ENCODE measurements around the gene GABBR1.

Gene GABBR1

DNA sequence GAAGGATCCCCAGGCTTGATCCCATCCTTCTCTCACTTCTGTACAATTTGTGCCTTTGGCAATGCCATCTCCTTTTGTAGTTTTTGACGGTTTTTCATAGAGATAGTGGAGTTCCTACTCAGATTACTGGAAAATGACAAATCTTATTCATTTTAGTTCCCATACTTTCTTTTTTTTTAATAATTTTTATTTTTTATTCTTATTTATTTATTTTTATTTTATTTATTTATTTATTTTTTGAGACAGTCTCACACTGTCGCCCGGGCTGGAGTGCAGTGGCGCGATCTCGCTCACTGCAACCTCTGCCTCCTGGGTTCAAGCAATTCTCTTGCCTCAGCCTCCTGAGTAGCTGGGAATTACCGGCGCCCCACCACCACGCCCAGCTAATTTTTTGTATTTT lies 4.3 kb upstream of the GABBR1 start:
- H3K9ac ChIP-seq (ENCODE audit: low read length): no peak overlapping the region
- H4K20me1 ChIP-seq (ENCODE audit: insufficient read depth, low read length): no peaks in the 10 kb centered on the region
- TF ChIP-seq CTCF (IDR thresholded peaks at IDR 0.05; ENCODE audit: low read depth, low read length): no peak
- TF ChIP-seq EZH2phosphoT487 (IDR thresholded peaks at IDR 0.05; ENCODE audit: low read depth): no peak
- no peaks in the 10 kb centered on the region for H3K27me3 ChIP-seq (ENCODE audit: low read depth, low read length)
- no peaks in the 10 kb centered on the region for H3K36me3 ChIP-seq (replicated peaks; ENCODE audit: low read depth, low read length)
- H3K79me2 ChIP-seq (ENCODE audit: low read length): no peaks in the 10 kb centered on the region
- no peak overlapping the region for H3K27ac ChIP-seq (ENCODE audit: low read length)
- peaks cover 13% of the 10 kb centered on the region for H3K4me1 ChIP-seq (ENCODE audit: low read length)
- H3K4me3 ChIP-seq (ENCODE audit: low read length): no peak overlapping the region
- H3K4me2 ChIP-seq (ENCODE audit: low read length): no peak overlapping the region
- H2AFZ ChIP-seq (ENCODE audit: low read depth, low read length): no peak overlapping the region
- H3K9me3 ChIP-seq (ENCODE audit: insufficient read depth, low read length): no peaks in the 10 kb centered on the region

GRCh38 chr6:29633534-29633905 lies 537 bp upstream of the GABBR1 start:
- TF ChIP-seq CTCF (IDR thresholded peaks at IDR 0.05; ENCODE audit: low read depth, low read length) (no peak), EZH2phosphoT487 (IDR thresholded peaks at IDR 0.05; ENCODE audit: low read depth) (no peak)
- Histone ChIP-seq H3K36me3 (replicated peaks; ENCODE audit: low read depth, low read length) (peaks cover 9% of the 10 kb centered on the region), H3K9me3 (ENCODE audit: insufficient read depth, low read length) (no peaks in the 10 kb centered on the region), H2AFZ (ENCODE audit: low read depth, low read length) (0 out of 2 replicates have a peak overlapping the region, but pooled peaks have one; percentile 27), H3K79me2 (ENCODE audit: low read length) (no peaks in the 10 kb centered on the region), H3K4me2 (ENCODE audit: low read length) (peak overlapping the region; percentile 80), H3K4me1 (ENCODE audit: low read length) (peaks cover 25% of the 10 kb centered on the region), H3K27me3 (ENCODE audit: low read depth, low read length) (no peaks in the 10 kb centered on the region), H3K27ac (ENCODE audit: low read length) (peak overlapping the region; percentile 83), H3K9ac (ENCODE audit: low read length) (peak overlapping the region; percentile 89), H4K20me1 (ENCODE audit: insufficient read depth, low read length) (peaks cover 7% of the 10 kb centered on the region; the same call in 1 of the 2 replicates), H3K4me3 (ENCODE audit: low read length) (peak overlapping the region; percentile 95)

- H3K79me2 ChIP-seq (ENCODE audit: low read length): no peaks in the 10 kb centered on the region
- peak overlapping the region; percentile 83 for H3K27ac ChIP-seq (ENCODE audit: low read length)
- H3K36me3 ChIP-seq (replicated peaks; ENCODE audit: low read depth, low read length): peaks cover 9% of the 10 kb centered on the region
- H3K4me2 ChIP-seq (ENCODE audit: low read length): peak overlapping the region; percentile 68
- H3K9me3 ChIP-seq (ENCODE audit: insufficient read depth, low read length): no peaks in the 10 kb centered on the region
- peaks cover 7% of the 10 kb centered on the region; the same call in 1 of the 2 replicates for H4K20me1 ChIP-seq (ENCODE audit: insufficient read depth, low read length)
- H3K27me3 ChIP-seq (ENCODE audit: low read depth, low read length): no peaks in the 10 kb centered on the region
- H3K9ac ChIP-seq (ENCODE audit: low read length): peak overlapping the region; percentile 89
- no peak overlapping the region for H2AFZ ChIP-seq (ENCODE audit: low read depth, low read length)
- H3K4me3 ChIP-seq (ENCODE audit: low read length): peak overlapping the region; percentile 95
- H3K4me1 ChIP-seq (ENCODE audit: low read length): peaks cover 25% of the 10 kb centered on the region
- TF ChIP-seq EZH2phosphoT487 (IDR thresholded peaks at IDR 0.05; ENCODE audit: low read depth): no peak
- no peak for TF ChIP-seq CTCF (IDR thresholded peaks at IDR 0.05; ENCODE audit: low read depth, low read length)
These were observed 887 bp downstream of the GABBR1 start for GRCh38 chr6:29631860-29632731.

DNA sequence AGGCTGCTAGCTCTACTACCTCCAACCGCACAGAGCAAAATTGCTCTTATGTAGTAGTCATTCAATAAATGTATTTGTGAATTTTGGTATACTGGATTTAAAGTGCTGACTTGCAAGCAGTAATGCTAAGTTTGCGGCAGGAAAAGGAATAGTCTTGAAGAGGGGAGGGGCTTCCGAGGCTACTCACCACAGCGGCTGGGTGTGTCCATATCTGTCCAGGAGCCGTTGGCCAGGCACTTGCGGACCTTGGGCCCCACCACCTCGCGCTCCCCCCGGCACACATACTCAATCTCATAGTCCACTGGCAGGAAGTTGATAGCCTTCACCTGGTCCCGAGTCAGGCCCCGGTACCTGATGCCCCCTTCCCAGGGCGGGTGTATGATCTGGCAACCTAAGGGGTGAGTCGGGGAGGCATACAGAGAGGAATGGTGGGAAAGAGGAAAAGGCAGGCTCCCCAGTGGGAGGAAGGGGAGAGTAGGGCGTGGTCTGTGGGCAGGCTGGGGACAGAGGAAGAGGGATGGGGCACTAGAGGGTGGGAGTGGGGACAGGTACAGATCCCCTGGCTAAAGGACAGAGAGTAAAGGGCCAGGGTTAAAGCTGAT lies 1.7 kb downstream of the GABBR1 start:
- Histone ChIP-seq H3K9me3 (ENCODE audit: insufficient read depth, low read length) (no peaks in the 10 kb centered on the region), H4K20me1 (ENCODE audit: insufficient read depth, low read length) (peaks cover 7% of the 10 kb centered on the region; the same call in 1 of the 2 replicates), H3K27ac (ENCODE audit: low read length) (no peak overlapping the region), H3K9ac (ENCODE audit: low read length) (peak overlapping the region; percentile 89; the same call in 1 of the 2 replicates), H2AFZ (ENCODE audit: low read depth, low read length) (no peak overlapping the region), H3K4me1 (ENCODE audit: low read length) (peaks cover 25% of the 10 kb centered on the region), H3K79me2 (ENCODE audit: low read length) (no peaks in the 10 kb centered on the region), H3K27me3 (ENCODE audit: low read depth, low read length) (no peaks in the 10 kb centered on the region), H3K4me2 (ENCODE audit: low read length) (peak overlapping the region; percentile 68), H3K4me3 (ENCODE audit: low read length) (peak overlapping the region; percentile 95), H3K36me3 (replicated peaks; ENCODE audit: low read depth, low read length) (peaks cover 9% of the 10 kb centered on the region)
- no peak for TF ChIP-seq CTCF (IDR thresholded peaks at IDR 0.05; ENCODE audit: low read depth, low read length)
- TF ChIP-seq EZH2phosphoT487 (IDR thresholded peaks at IDR 0.05; ENCODE audit: low read depth): no peak
